OCI-LY3 (cell line): Measurements from ENCODE around the gene ARL3.
"Not testable (repeated sequence)": the region's sequence is repeated elsewhere in the genome, so short reads cannot be mapped to it uniquely, and the experiment has no call there.

Experiments
- H2AFZ ChIP-seq: fragments of 200-600, 300-600 bp; shearing (Covaris generic); 2 replicates; pipeline ENCODE4 v1.6.0; 2014; ENCODE audit warnings: antibody characterized with exemption, low read depth, low read length
- H3K27ac ChIP-seq: fragments of 200-600, 300-600 bp; sonication (generic); 2 replicates; pipeline ENCODE4 v1.5.1; 2014; ENCODE audit warnings: mild to moderate bottlenecking, low read length, moderate library complexity, mixed read lengths
- H3K27me3 ChIP-seq: fragments of 200-600, 300-600 bp; sonication (generic); 2 replicates; pipeline ENCODE4 v1.6.1; 2014; ENCODE audit warnings: low read depth, low read length, mixed read lengths
- H3K36me3 ChIP-seq: fragments of 200-600, 300-600 bp; sonication (generic); replicated peaks from 2 replicates; pipeline ENCODE3; 2014; ENCODE audit warnings: low read depth, low read length, mixed read lengths
- H3K4me1 ChIP-seq: fragments of 300-600, 200-600 bp; sonication (generic); 2 replicates; pipeline ENCODE4 v1.6.1; 2014; ENCODE audit warnings: low read length, mixed read lengths
- H3K4me2 ChIP-seq: fragments of 200-600, 300-600 bp; sonication (generic); 2 replicates; pipeline ENCODE4 v1.6.1; 2014; ENCODE audit warnings: low read length, mixed read lengths
- H3K4me3 ChIP-seq: fragments of 300-600, 200-600 bp; sonication (generic); 2 replicates; pipeline ENCODE4 v1.5.1; 2014; ENCODE audit warnings: antibody characterized with exemption, mild to moderate bottlenecking, low read length, moderate library complexity
- H3K79me2 ChIP-seq: fragments of 300-600, 200-600 bp; shearing (Covaris generic); 2 replicates; pipeline ENCODE4 v1.6.1; 2014; ENCODE audit warnings: mild to moderate bottlenecking, low read length, mixed read lengths
- H3K9ac ChIP-seq: fragments of 300-600, 200-600 bp; shearing (Covaris generic); 2 replicates; pipeline ENCODE4 v1.6.0; 2014; ENCODE audit warnings: mild to moderate bottlenecking, low read length, moderate library complexity
- H3K9me3 ChIP-seq: fragments of 200-600, 300-600 bp; shearing (Covaris generic); 2 replicates; pipeline ENCODE4 v1.6.1; 2014; ENCODE audit warnings: low read length, mixed read lengths; ENCODE audit not compliant: insufficient read depth
- H4K20me1 ChIP-seq: fragments of 200-600, 300-600 bp; sonication (generic); 2 replicates; pipeline ENCODE4 v1.6.1; 2016; ENCODE audit warnings: low read length, mixed read lengths; ENCODE audit not compliant: insufficient read depth
- EZH2phosphoT487 ChIP-seq: fragments of 200-600 bp; shearing (Covaris generic); IDR thresholded peaks from 2 replicates; pipeline ENCODE4 v1.6.1; 2018; ENCODE audit warnings: antibody characterized with exemption, mixed run types, low read depth
- TF ChIP-seq, protein P1 (sequence below): fragments of 200-600, 300-600 bp; sonication (generic); IDR thresholded peaks from 2 replicates; pipeline ENCODE4 v1.5.1; 2014; ENCODE audit warnings: antibody characterized with exemption, low read length, low read depth

Gene ARL3

DNA sequence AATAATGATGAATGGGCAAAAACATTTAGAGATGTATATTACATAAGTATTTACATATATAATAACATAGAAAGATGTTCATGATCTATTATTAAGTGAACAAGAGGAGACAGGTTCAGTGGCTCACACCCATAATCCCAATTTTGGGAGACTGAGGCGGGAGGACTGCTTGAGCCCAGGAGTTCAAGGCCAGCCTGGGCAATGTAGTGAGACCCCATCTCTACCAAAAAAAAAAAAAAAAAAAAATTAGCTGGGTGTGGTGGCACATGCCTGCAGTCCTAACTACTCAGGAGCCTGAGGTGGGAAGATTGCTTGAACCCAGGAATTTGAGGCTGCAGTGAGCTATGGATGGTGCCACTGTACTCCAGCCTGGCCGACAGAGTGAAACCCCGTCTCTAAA lies 12.4 kb downstream of the ARL3 start:
- Histone ChIP-seq H3K27ac (no peak overlapping the region; the same call in 1 of the 2 replicates), H3K36me3 (peaks cover 19% of the 10 kb centered on the region), H3K9me3 (no peaks in the 10 kb centered on the region), H3K9ac (no peak overlapping the region), H3K4me2 (peak overlapping the region; percentile 67), H3K79me2 (peaks cover 5% of the 10 kb centered on the region; the same call in 1 of the 2 replicates), H4K20me1 (peaks cover 17% of the 10 kb centered on the region), H3K4me3 (no peak overlapping the region), H3K4me1 (peaks cover 26% of the 10 kb centered on the region), H2AFZ (no peak overlapping the region), H3K27me3 (no peaks in the 10 kb centered on the region)
- TF ChIP-seq EZH2phosphoT487, result no peak
- TF ChIP-seq, protein P1, sequence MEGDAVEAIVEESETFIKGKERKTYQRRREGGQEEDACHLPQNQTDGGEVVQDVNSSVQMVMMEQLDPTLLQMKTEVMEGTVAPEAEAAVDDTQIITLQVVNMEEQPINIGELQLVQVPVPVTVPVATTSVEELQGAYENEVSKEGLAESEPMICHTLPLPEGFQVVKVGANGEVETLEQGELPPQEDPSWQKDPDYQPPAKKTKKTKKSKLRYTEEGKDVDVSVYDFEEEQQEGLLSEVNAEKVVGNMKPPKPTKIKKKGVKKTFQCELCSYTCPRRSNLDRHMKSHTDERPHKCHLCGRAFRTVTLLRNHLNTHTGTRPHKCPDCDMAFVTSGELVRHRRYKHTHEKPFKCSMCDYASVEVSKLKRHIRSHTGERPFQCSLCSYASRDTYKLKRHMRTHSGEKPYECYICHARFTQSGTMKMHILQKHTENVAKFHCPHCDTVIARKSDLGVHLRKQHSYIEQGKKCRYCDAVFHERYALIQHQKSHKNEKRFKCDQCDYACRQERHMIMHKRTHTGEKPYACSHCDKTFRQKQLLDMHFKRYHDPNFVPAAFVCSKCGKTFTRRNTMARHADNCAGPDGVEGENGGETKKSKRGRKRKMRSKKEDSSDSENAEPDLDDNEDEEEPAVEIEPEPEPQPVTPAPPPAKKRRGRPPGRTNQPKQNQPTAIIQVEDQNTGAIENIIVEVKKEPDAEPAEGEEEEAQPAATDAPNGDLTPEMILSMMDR, result no peak

DNA sequence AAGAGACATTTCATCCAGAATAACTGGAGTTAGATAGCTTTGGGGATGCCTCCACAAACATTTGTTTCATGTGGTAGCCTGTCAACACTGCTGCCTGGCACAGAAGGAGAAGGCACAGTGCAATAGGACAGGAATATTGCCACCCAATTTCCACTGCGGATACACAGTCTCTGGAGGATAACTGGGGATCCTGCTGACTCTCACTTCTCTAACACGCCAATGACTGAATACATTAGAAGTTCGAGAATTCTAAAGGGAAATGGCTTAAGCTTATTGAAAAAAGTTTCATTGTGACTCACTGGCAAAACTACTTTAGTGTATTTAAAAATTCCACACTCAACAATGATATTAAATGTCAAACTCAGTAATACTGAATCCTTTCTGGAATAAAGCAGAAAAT lies 12.9 kb downstream of the ARL3 start:
- H3K4me1 ChIP-seq, result peaks cover 26% of the 10 kb centered on the region
- H3K4me3 ChIP-seq, result no peak overlapping the region
- peak overlapping the region; percentile 21; the same call in 1 of the 2 replicates for H3K27ac ChIP-seq
- no peaks in the 10 kb centered on the region for H3K9me3 ChIP-seq
- H3K36me3 ChIP-seq, result peaks cover 21% of the 10 kb centered on the region
- peaks cover 17% of the 10 kb centered on the region for H4K20me1 ChIP-seq
- TF ChIP-seq, protein P1, result no peak
- TF ChIP-seq EZH2phosphoT487, result no peak
- H3K4me2 ChIP-seq, result peak overlapping the region; percentile 67
- H3K79me2 ChIP-seq, result peaks cover 5% of the 10 kb centered on the region; the same call in 1 of the 2 replicates
- H3K27me3 ChIP-seq, result no peaks in the 10 kb centered on the region
- H2AFZ ChIP-seq, result no peak overlapping the region
- H3K9ac ChIP-seq, result no peak overlapping the region

DNA sequence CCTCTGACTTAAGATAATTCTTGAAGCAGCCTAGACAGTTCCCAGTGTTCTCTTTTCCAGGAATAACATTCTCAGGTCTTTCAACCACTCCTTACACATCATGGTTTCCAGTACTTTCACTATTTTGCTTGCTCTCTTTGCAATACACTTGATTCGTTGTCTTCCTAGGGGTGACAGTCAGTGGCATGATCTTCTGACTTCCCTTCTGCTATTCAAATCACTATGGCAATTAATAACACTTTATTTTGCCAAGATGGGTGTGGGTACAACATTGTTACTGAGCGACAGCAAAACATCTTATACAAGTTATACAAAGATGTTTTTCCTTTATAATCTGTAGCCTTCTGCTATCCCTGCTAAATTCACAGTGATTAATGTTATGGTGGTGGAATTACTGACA lies 15.3 kb downstream of the ARL3 start:
- Histone ChIP-seq H3K79me2 (no peaks in the 10 kb centered on the region), H3K9ac (no peak overlapping the region), H3K27me3 (no peaks in the 10 kb centered on the region), H4K20me1 (peaks cover 8% of the 10 kb centered on the region), H2AFZ (no peak overlapping the region), H3K4me2 (no peak overlapping the region), H3K9me3 (no peaks in the 10 kb centered on the region), H3K27ac (no peak overlapping the region), H3K4me1 (peaks cover 14% of the 10 kb centered on the region), H3K36me3 (peaks cover 17% of the 10 kb centered on the region), H3K4me3 (no peak overlapping the region)
- TF ChIP-seq, protein P1, result no peak
- TF ChIP-seq EZH2phosphoT487, result no peak

GRCh38 chr10:102696736-102697135 lies 17.5 kb downstream of the ARL3 start:
- H3K9me3 ChIP-seq, result no peaks in the 10 kb centered on the region
- peaks cover 8% of the 10 kb centered on the region for H4K20me1 ChIP-seq
- H3K4me1 ChIP-seq, result peaks cover 13% of the 10 kb centered on the region
- H3K4me3 ChIP-seq, result no peak overlapping the region
- no peak overlapping the region for H3K9ac ChIP-seq
- H3K79me2 ChIP-seq, result no peaks in the 10 kb centered on the region
- TF ChIP-seq, protein P1, result no peak
- no peak for TF ChIP-seq EZH2phosphoT487
- H3K36me3 ChIP-seq, result peaks cover 19% of the 10 kb centered on the region
- H2AFZ ChIP-seq, result no peak overlapping the region
- H3K27ac ChIP-seq, result no peak overlapping the region
- no peaks in the 10 kb centered on the region for H3K27me3 ChIP-seq
- H3K4me2 ChIP-seq, result no peak overlapping the region

- H3K4me3 ChIP-seq, H3K4me1 ChIP-seq, H3K27ac ChIP-seq, H3K27me3 ChIP-seq, H3K9me3 ChIP-seq, H3K4me2 ChIP-seq, H4K20me1 ChIP-seq, H3K79me2 ChIP-seq, H2AFZ ChIP-seq, H3K9ac ChIP-seq: not testable (repeated sequence)
- peaks cover 19% of the 10 kb centered on the region for H3K36me3 ChIP-seq
These were observed 18.8 kb downstream of the ARL3 start for GRCh38 chr10:102695401-102695800.
